Fibroblast of lung (primary cell): ENCODE data around the gene CBFA2T2. TPM values are rescaled to one million over a fixed set of nuclear protein-coding genes. Genes with fewer than 3 reads are reported as not detected.
"Not testable (repeated sequence)": the region's sequence is repeated elsewhere in the genome, so short reads cannot be mapped to it uniquely, and the experiment has no call there.

Experiments used
- DNase-seq, 2 donors: peaks; one replicate each; pipeline versions ENCODE4 v3.0.0 to v3.0.0-alpha.2; 2010; ENCODE audit warnings: low read depth in 2 of 2
- H2AFZ ChIP-seq: 2 replicates; pipeline ENCODE4 v1.5.1; 2012; ENCODE audit warnings: low read length, control low read depth, inconsistent platforms
- H3K27ac ChIP-seq: 2 replicates; pipeline ENCODE4 v1.5.1; 2011; ENCODE audit warnings: low read length, control low read depth; ENCODE audit not compliant: insufficient read depth
- H3K27me3 ChIP-seq: 2 replicates; pipeline ENCODE4 v1.5.1; 2011; ENCODE audit warnings: mild to moderate bottlenecking, low read length; ENCODE audit not compliant: control insufficient read depth, insufficient read depth
- H3K36me3 ChIP-seq: 2 replicates; pipeline ENCODE4 v1.5.1; 2011; ENCODE audit warnings: low read length; ENCODE audit not compliant: control insufficient read depth, insufficient read depth
- H3K4me1 ChIP-seq: 2 replicates; pipeline ENCODE4 v1.5.1; 2011; ENCODE audit warnings: low read length; ENCODE audit not compliant: control insufficient read depth, insufficient read depth; ENCODE audit errors: extremely low read depth
- H3K4me2 ChIP-seq: 2 replicates; pipeline ENCODE4 v1.5.1; 2011; ENCODE audit warnings: low read length, control low read depth; ENCODE audit not compliant: insufficient read depth; ENCODE audit errors: extremely low read depth
- H3K4me3 ChIP-seq, 4 experiments: fragments of 200-600 bp in 1 of 4; sonication (generic) in 1 of 4; replicated peaks in 1 of 4; 2 replicates each; pipeline ENCODE4 v1.5.1; 2011 to 2016; ENCODE audit warnings: low read length in 4 of 4, low read depth in 3 of 4, mild to moderate bottlenecking in 3 of 4, control low read depth in 2 of 4, inconsistent platforms in 1 of 4, mixed read lengths in 1 of 4; ENCODE audit not compliant: insufficient read depth in 1 of 4; ENCODE audit errors: control extremely low read depth in 1 of 4
- H3K79me2 ChIP-seq: 2 replicates; pipeline ENCODE4 v1.5.1; 2012; ENCODE audit warnings: mild to moderate bottlenecking, low read length, inconsistent platforms; ENCODE audit not compliant: control insufficient read depth, insufficient read depth
- H3K9ac ChIP-seq: 2 replicates; pipeline ENCODE4 v1.5.1; 2011; ENCODE audit warnings: mild to moderate bottlenecking, low read length, control low read depth; ENCODE audit not compliant: insufficient read depth
- H3K9me3 ChIP-seq: 2 replicates; pipeline ENCODE4 v1.5.1; 2012; ENCODE audit warnings: low read depth, low read length; ENCODE audit not compliant: control insufficient read depth, insufficient read depth
- H4K20me1 ChIP-seq: 2 replicates; pipeline ENCODE4 v1.5.1; 2011; ENCODE audit warnings: low read length; ENCODE audit not compliant: control insufficient read depth, insufficient read depth; ENCODE audit errors: extremely low read depth
- CTCF ChIP-seq, 2 donors: IDR thresholded peaks in 1 of 2; conservative IDR thresholded peaks in 1 of 2; 1 replicate in 1 of 2; 2 replicates in 1 of 2; pipeline ENCODE4 v1.5.1; 2011 to 2012; ENCODE audit warnings: low read length in 2 of 2, control low read depth in 1 of 2, inconsistent platforms in 1 of 2, low read depth in 1 of 2, mild to moderate bottlenecking in 1 of 2
- EZH2 ChIP-seq: IDR thresholded peaks from 2 replicates; pipeline ENCODE4 v1.5.1; 2012; ENCODE audit warnings: low read length, control low read depth, mild to moderate bottlenecking; ENCODE audit errors: missing control alignments
- polyA plus RNA-seq, 2 donors: library from polyadenylated mRNA; depleted of rRNA in 1 of 2; stranded (reverse) in 1 of 2; unstranded in 1 of 2; fragments of >200 nt; gene quantifications; 2 replicates each; pipeline ENCODE4 v1.2.1, GENCODE V29; 2011 to 2012; ENCODE audit warnings: missing spikeins in 1 of 2
- total RNA-seq: library from RNA; depleted of rRNA; stranded (reverse); fragments of >200 nt; gene quantifications from 2 replicates; pipeline ENCODE4 v1.2.1, GENCODE V29; 2014

CBFA2T2 gene
- total and polyA plus RNA-seq, 2 donors (not counting 1 experiment from before 2014, with no cell fraction given) = 5.6 to 7.3 TPM

GRCh38 chr20:33558348-33559144, 68.7 kb downstream of the CBFA2T2 start:
- Histone ChIP-seq H3K4me1 (peaks cover 5% of the 10 kb centered on the region), H3K9ac (no peak overlapping the region), H4K20me1 (no peaks in the 10 kb centered on the region), H3K27me3 (no peaks in the 10 kb centered on the region), H3K79me2 (no peaks in the 10 kb centered on the region), H3K4me3 (no peak overlapping the region), H2AFZ (no peak overlapping the region), H3K36me3 (no peaks in the 10 kb centered on the region), H3K9me3 (no peaks in the 10 kb centered on the region), H3K4me2 (no peak overlapping the region), H3K27ac (no peak overlapping the region)
- TF ChIP-seq EZH2 (no peak), CTCF (conservative IDR thresholded peaks at IDR 0.05 in 1 of 2, IDR thresholded peaks at IDR 0.05 in 1 of 2; ENCODE audit: low read depth in 1 of 2, low read length in 2 of 2) (no peak)
- DNase-seq = no peak

- no peak overlapping the region for H3K27ac ChIP-seq
- no peak overlapping the region for H3K4me2 ChIP-seq
- no peaks in the 10 kb centered on the region for H3K36me3 ChIP-seq
- TF ChIP-seq EZH2 (no peak), CTCF (conservative IDR thresholded peaks at IDR 0.05 in 1 of 2, IDR thresholded peaks at IDR 0.05 in 1 of 2; ENCODE audit: low read depth in 1 of 2, low read length in 2 of 2) (no peak)
- H3K4me1 ChIP-seq = peaks cover 5% of the 10 kb centered on the region
- no peaks in the 10 kb centered on the region for H4K20me1 ChIP-seq
- no peaks in the 10 kb centered on the region for H3K9me3 ChIP-seq
- H3K9ac ChIP-seq = no peak overlapping the region
- no peak overlapping the region for H2AFZ ChIP-seq
- H3K27me3 ChIP-seq = no peaks in the 10 kb centered on the region
- H3K4me3 ChIP-seq = no peak overlapping the region
- no peak for DNase-seq
- H3K79me2 ChIP-seq = no peaks in the 10 kb centered on the region
Observed at GRCh38 chr20:33559212-33559611, 69.3 kb downstream of the CBFA2T2 start.

GRCh38 chr20:33560026-33560425, 70.1 kb downstream of the CBFA2T2 start:
- Histone ChIP-seq H3K27ac (no peak overlapping the region), H3K4me1 (peaks cover 5% of the 10 kb centered on the region), H3K27me3 (no peaks in the 10 kb centered on the region), H3K9me3 (no peaks in the 10 kb centered on the region), H3K9ac (no peak overlapping the region), H4K20me1 (no peaks in the 10 kb centered on the region), H3K4me3 (no peak overlapping the region), H3K36me3 (no peaks in the 10 kb centered on the region), H2AFZ (no peak overlapping the region), H3K4me2 (no peak overlapping the region), H3K79me2 (no peaks in the 10 kb centered on the region)
- DNase-seq = no peak
- TF ChIP-seq EZH2 (no peak), CTCF (conservative IDR thresholded peaks at IDR 0.05 in 1 of 2, IDR thresholded peaks at IDR 0.05 in 1 of 2; ENCODE audit: low read depth in 1 of 2, low read length in 2 of 2) (no peak)

- not testable (repeated sequence) for H3K36me3 ChIP-seq, H3K4me2 ChIP-seq, H3K4me3 ChIP-seq, H3K27me3 ChIP-seq, H4K20me1 ChIP-seq, DNase-seq, H2AFZ ChIP-seq, H3K9me3 ChIP-seq, H3K9ac ChIP-seq, H3K4me1 ChIP-seq, H3K27ac ChIP-seq, H3K79me2 ChIP-seq
Observed at GRCh38 chr20:33561053-33561452, 71.2 kb downstream of the CBFA2T2 start.
